SK-N-SH (cell line): Measurements from ENCODE around the gene FCN3.

Source experiments
- CTCF ChIP-seq: fragments of 200-600 bp; sonication (generic); IDR thresholded peaks from 2 replicates; pipeline ENCODE4 v1.6.1; 2017; ENCODE audit warnings: antibody characterized with exemption, mild to moderate bottlenecking, moderate library complexity
- ELF1 ChIP-seq: IDR thresholded peaks from 2 replicates; pipeline ENCODE4 v1.4.0; 2012
- EP300 ChIP-seq, 2 experiments: IDR thresholded peaks; 2 replicates each; pipeline versions ENCODE4 v1.4.0 to v1.6.1; 2012; ENCODE audit warnings: borderline replicate concordance in 1 of 2, low read depth in 1 of 2, low read length in 1 of 2
- GATA2 ChIP-seq: sonication (generic); formaldehyde crosslinking; IDR thresholded peaks from 2 replicates; pipeline ENCODE4 v1.5.0; 2020; ENCODE audit warnings: mild to moderate bottlenecking, missing genetic modification reagents
- JUND ChIP-seq: IDR thresholded peaks from 2 replicates; pipeline ENCODE4 v1.4.0; 2012
- POLR2AphosphoS5 ChIP-seq: IDR thresholded peaks from 2 replicates; pipeline ENCODE4 v1.6.1; 2012; ENCODE audit warnings: low read depth, low read length
- RFX5 ChIP-seq: IDR thresholded peaks from 2 replicates; pipeline ENCODE4 v1.6.1; 2012; ENCODE audit warnings: mild to moderate bottlenecking, improper control_type of control experiment, low read length
- RXRA ChIP-seq: IDR thresholded peaks from 2 replicates; pipeline ENCODE4 v1.4.0; 2012; ENCODE audit warnings: low read depth, mild to moderate bottlenecking, borderline replicate concordance
- SMC3 ChIP-seq: IDR thresholded peaks from 2 replicates; pipeline ENCODE4 v1.6.1; 2012; ENCODE audit warnings: low read depth, low read length, improper control_type of control experiment
- TAF1 ChIP-seq: IDR thresholded peaks from 2 replicates; pipeline ENCODE4 v1.6.1; 2012; ENCODE audit warnings: low read depth, mild to moderate bottlenecking, low read length, moderate library complexity, borderline replicate concordance
- TCF12 ChIP-seq: IDR thresholded peaks from 2 replicates; pipeline ENCODE4 v1.4.0; 2012
- TF ChIP-seq, protein P1 (sequence below): IDR thresholded peaks from 2 replicates; pipeline ENCODE4 v1.6.1; 2012; ENCODE audit warnings: mild to moderate bottlenecking, low read depth, low read length, moderate library complexity

GRCh38 chr1:27355683-27356082, 18.9 kb downstream of the FCN3 start:
- TF ChIP-seq GATA2 (CRISPR knock-in tag) (no peak), EP300 (IDR thresholded peaks at IDR 0.05; ENCODE audit: borderline replicate concordance in 1 of 2, low read depth in 1 of 2, low read length in 1 of 2) (no peak), RXRA (no peak), SMC3 (no peak), RFX5 (no peak), POLR2AphosphoS5 (no peak), TAF1 (no peak), CTCF (no peak), ELF1 (no peak), JUND (no peak), TCF12 (no peak)
- TF ChIP-seq, protein P1, sequence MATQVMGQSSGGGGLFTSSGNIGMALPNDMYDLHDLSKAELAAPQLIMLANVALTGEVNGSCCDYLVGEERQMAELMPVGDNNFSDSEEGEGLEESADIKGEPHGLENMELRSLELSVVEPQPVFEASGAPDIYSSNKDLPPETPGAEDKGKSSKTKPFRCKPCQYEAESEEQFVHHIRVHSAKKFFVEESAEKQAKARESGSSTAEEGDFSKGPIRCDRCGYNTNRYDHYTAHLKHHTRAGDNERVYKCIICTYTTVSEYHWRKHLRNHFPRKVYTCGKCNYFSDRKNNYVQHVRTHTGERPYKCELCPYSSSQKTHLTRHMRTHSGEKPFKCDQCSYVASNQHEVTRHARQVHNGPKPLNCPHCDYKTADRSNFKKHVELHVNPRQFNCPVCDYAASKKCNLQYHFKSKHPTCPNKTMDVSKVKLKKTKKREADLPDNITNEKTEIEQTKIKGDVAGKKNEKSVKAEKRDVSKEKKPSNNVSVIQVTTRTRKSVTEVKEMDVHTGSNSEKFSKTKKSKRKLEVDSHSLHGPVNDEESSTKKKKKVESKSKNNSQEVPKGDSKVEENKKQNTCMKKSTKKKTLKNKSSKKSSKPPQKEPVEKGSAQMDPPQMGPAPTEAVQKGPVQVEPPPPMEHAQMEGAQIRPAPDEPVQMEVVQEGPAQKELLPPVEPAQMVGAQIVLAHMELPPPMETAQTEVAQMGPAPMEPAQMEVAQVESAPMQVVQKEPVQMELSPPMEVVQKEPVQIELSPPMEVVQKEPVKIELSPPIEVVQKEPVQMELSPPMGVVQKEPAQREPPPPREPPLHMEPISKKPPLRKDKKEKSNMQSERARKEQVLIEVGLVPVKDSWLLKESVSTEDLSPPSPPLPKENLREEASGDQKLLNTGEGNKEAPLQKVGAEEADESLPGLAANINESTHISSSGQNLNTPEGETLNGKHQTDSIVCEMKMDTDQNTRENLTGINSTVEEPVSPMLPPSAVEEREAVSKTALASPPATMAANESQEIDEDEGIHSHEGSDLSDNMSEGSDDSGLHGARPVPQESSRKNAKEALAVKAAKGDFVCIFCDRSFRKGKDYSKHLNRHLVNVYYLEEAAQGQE = no peak
